GM12878 (cell line): ENCODE measurements around the gene DDX21. TPM values are rescaled to one million over a fixed set of nuclear protein-coding genes. Genes with fewer than 3 reads are reported as not detected.

ENCODE experiments used
- ATAC-seq: fragments of 200-7000 bp; cut with Tn5 transposase; 3 replicates; pipeline ENCODE4 v1.9.1; 2020; ENCODE audit warnings: mild to moderate bottlenecking, moderate library complexity
- BruUV-seq: library from RNA; stranded (reverse); fragments of 400-500 nt; replicated peaks from 2 replicates; lab custom pipeline; 2021; lab: Mats Ljungman, UMichigan
- CTCF ChIA-PET: fragments of 300-600 bp; sonication (Branson Sonifier 250); formaldehyde crosslinking; extraction: SDS; loops from one replicate; lab custom pipeline; 2021; ENCODE audit warnings: inconsistent platforms; lab: Yijun Ruan, JAX
- POLR2A ChIA-PET: fragments of 350-600 bp; formaldehyde crosslinking; extraction: SDS; loops from one replicate; lab custom pipeline; 2021; ENCODE audit warnings: inconsistent platforms; lab: Charles Lee
- RAD21 ChIA-PET: fragments of 300-600 bp; sonication (Branson Sonifier 250); formaldehyde crosslinking; loops from one replicate; lab custom pipeline; 2023; ENCODE audit warnings: antibody characterized with exemption; ENCODE audit not compliant: unreplicated experiment; lab: Charles Lee
- SMC1A ChIA-PET: fragments of 300-600 bp; sonication (Branson Sonifier 250); formaldehyde crosslinking; loops from one replicate; lab custom pipeline; 2023; ENCODE audit not compliant: unreplicated experiment, uncharacterized antibody; lab: Charles Lee
- DNase-seq: peaks from one replicate; pipeline ENCODE4 v3.0.0-alpha.2; 2011; ENCODE audit warnings: low read depth, low spot score
- FAIRE-seq: peaks from 3 replicates; lab custom pipeline; 2011; peaks lifted over from hg19 to GRCh38; lab: Jason Lieb, UNC
- H2AFZ ChIP-seq: 2 replicates; pipeline ENCODE4 v1.6.0; 2011; ENCODE audit warnings: low read depth, low read length, control low read depth; ENCODE audit not compliant: control insufficient read depth
- H3K27ac ChIP-seq: 2 replicates; pipeline ENCODE4 v1.5.1; 2011; ENCODE audit warnings: control low read depth; ENCODE audit not compliant: control insufficient read depth, insufficient read depth
- H3K27me3 ChIP-seq, 2 experiments: replicated peaks in 1 of 2; 2 replicates each; pipeline versions ENCODE4 v1.6.0 to v1.6.1; 2011; ENCODE audit warnings: low read length in 1 of 2; ENCODE audit not compliant: control insufficient read depth in 2 of 2, insufficient read depth in 2 of 2
- H3K36me3 ChIP-seq, 2 experiments: 2 replicates each; pipeline ENCODE4 v1.5.1; 2011; ENCODE audit warnings: low read length in 1 of 2; ENCODE audit not compliant: control insufficient read depth in 2 of 2, insufficient read depth in 2 of 2
- H3K4me1 ChIP-seq: 2 replicates; pipeline ENCODE4 v1.6.1; 2011; ENCODE audit warnings: mild to moderate bottlenecking, low read length, moderate library complexity, mixed read lengths; ENCODE audit not compliant: control insufficient read depth, insufficient read depth
- H3K4me2 ChIP-seq: 2 replicates; pipeline ENCODE4 v1.6.0; 2011; ENCODE audit warnings: control low read depth; ENCODE audit not compliant: control insufficient read depth, insufficient read depth
- H3K4me3 ChIP-seq: fragments of 200-600 bp; sonication (generic); 2 replicates; pipeline ENCODE4 v1.5.1; 2016
- H3K79me2 ChIP-seq: 2 replicates; pipeline ENCODE4 v1.6.0; 2011; ENCODE audit warnings: low read length; ENCODE audit not compliant: control insufficient read depth, insufficient read depth
- H3K9ac ChIP-seq: 2 replicates; pipeline ENCODE4 v1.8.0; 2011; ENCODE audit warnings: low read length, control low read depth, mixed read lengths; ENCODE audit not compliant: control insufficient read depth, insufficient read depth
- H3K9me3 ChIP-seq: replicated peaks from 3 replicates; pipeline ENCODE4 v1.5.1; 2011; ENCODE audit warnings: mild to moderate bottlenecking, low read length; ENCODE audit not compliant: control insufficient read depth, insufficient read depth
- H4K20me1 ChIP-seq: 2 replicates; pipeline ENCODE4 v1.6.0; 2011; ENCODE audit not compliant: control insufficient read depth, insufficient read depth
- CHD1 ChIP-seq: IDR thresholded peaks from 2 replicates; pipeline ENCODE4 v1.6.1; 2012; ENCODE audit warnings: low read depth, low read length, improper control_type of control experiment
- CHD2 ChIP-seq: IDR thresholded peaks from 2 replicates; pipeline ENCODE4 v1.6.1; 2011; ENCODE audit warnings: low read depth, low read length, improper control_type of control experiment, borderline replicate concordance
- CREM ChIP-seq: IDR thresholded peaks from 2 replicates; pipeline ENCODE4 v1.6.1; 2014; ENCODE audit warnings: antibody characterized with exemption, low read depth
- EP300 ChIP-seq, 2 experiments: fragments of 150-350 bp in 1 of 2; IDR thresholded peaks; 2 replicates each; pipeline ENCODE4 v1.6.1; 2011 to 2012; ENCODE audit warnings: low read depth in 2 of 2, low read length in 2 of 2, borderline replicate concordance in 1 of 2, improper control_type of control experiment in 1 of 2, inconsistent platforms in 1 of 2; ENCODE audit not compliant: control insufficient read depth in 1 of 2
- GATAD2B ChIP-seq: fragments of 450-650 bp; conservative IDR thresholded peaks from 2 replicates; pipeline ENCODE4 v1.6.1; 2017; ENCODE audit warnings: low read depth, mild to moderate bottlenecking, moderate library complexity
- KDM1A ChIP-seq: fragments of 200-600 bp; sonication (generic); IDR thresholded peaks from 2 replicates; pipeline ENCODE4 v1.6.1; 2016; ENCODE audit warnings: borderline replicate concordance
- LARP7 ChIP-seq: fragments of 450-650 bp; IDR thresholded peaks from 2 replicates; pipeline ENCODE4 v1.6.1; 2017; ENCODE audit warnings: mild to moderate bottlenecking
- MEF2B ChIP-seq: fragments of 450-650 bp; IDR thresholded peaks from 2 replicates; pipeline ENCODE4 v1.6.1; 2018; ENCODE audit warnings: mild to moderate bottlenecking, moderate library complexity; ENCODE audit not compliant: partially characterized antibody, poor library complexity, severe bottlenecking
- MXI1 ChIP-seq: fragments of 150-350 bp; IDR thresholded peaks from 2 replicates; pipeline ENCODE4 v1.6.1; 2011; ENCODE audit warnings: low read depth, mild to moderate bottlenecking, inconsistent platforms, low read length, improper control_type of control experiment
- NFYB ChIP-seq: IDR thresholded peaks from 2 replicates; pipeline ENCODE4 v1.6.1; 2011; ENCODE audit warnings: low read depth, mild to moderate bottlenecking, low read length, improper control_type of control experiment, moderate library complexity; ENCODE audit not compliant: insufficient read depth
- POU2F2 ChIP-seq: IDR thresholded peaks from 3 replicates; pipeline ENCODE4 v1.6.1; 2011; ENCODE audit warnings: low read depth, mild to moderate bottlenecking, low read length, borderline replicate concordance
- RELA ChIP-seq: fragments of 450-650 bp; IDR thresholded peaks from 2 replicates; pipeline ENCODE4 v1.8.0; 2014; ENCODE audit warnings: borderline replicate concordance; ENCODE audit not compliant: partially characterized antibody
- RFX5 ChIP-seq: IDR thresholded peaks from 2 replicates; pipeline ENCODE4 v1.6.1; 2011; ENCODE audit warnings: low read depth, low read length, improper control_type of control experiment
- STAT3 ChIP-seq: IDR thresholded peaks from 2 replicates; pipeline ENCODE4 v1.6.1; 2011; ENCODE audit warnings: low read depth, low read length, improper control_type of control experiment
- YY1 ChIP-seq: IDR thresholded peaks from 2 replicates; pipeline ENCODE4 v1.6.1; 2011; ENCODE audit warnings: low read depth, mild to moderate bottlenecking, low read length
- ZNF217 ChIP-seq: fragments of 450-650 bp; IDR thresholded peaks from 2 replicates; pipeline ENCODE4 v1.6.1; 2017; ENCODE audit warnings: antibody characterized with exemption, mild to moderate bottlenecking
- WGBS: methylation state at CpG from one replicate; pipeline ENCODE4 v1.1.6; 2016; ENCODE audit warnings: low lambda C conversion rate; ENCODE audit not compliant: insufficient replicate concordance, insufficient coverage; ENCODE audit errors: missing lambda C conversion rate; 5-methylcytosine and 5-hydroxymethylcytosine counted together
- in situ Hi-C: fragments of 300-500 bp; cut with MboI; formaldehyde crosslinking; loops from 9 replicates; pipeline ENCODE4 v1.14.3; 2018; ENCODE audit warnings: mixed read lengths
- intact Hi-C: fragments of 100-400 bp; cut with micrococcal nuclease; formaldehyde crosslinking; loops from one replicate; pipeline ENCODE4 v1.14.2; 2022; ENCODE audit not compliant: unreplicated experiment
- polyA plus RNA-seq, 11 experiments: library from polyadenylated mRNA; depleted of rRNA in 4 of 11; unstranded in 6 of 11; stranded (reverse) in 5 of 11; fragments of >200 nt; fragmentation: Nextera tagmentation in 4 of 11; fragmentation: Illumina TruSeq in 1 of 11; extraction: Ambion mirVana in 4 of 11; extraction: Trizol in 1 of 11; gene quantifications; 1 replicate in 1 of 11; 2 replicates in 10 of 11; pipeline versions ENCODE4 v1.2.1 to v1.2.3, GENCODE V29; 2011 to 2016; ENCODE audit warnings: inconsistent platforms in 2 of 11, missing spikeins in 2 of 11, low read depth in 1 of 11
- total RNA-seq, 4 experiments: library from RNA; depleted of rRNA in 3 of 4; stranded (reverse); fragments of >200 nt in 3 of 4; fragmentation: Illumina TruSeq in 1 of 4; extraction: Trizol in 1 of 4; gene quantifications; 2 replicates each; pipeline versions ENCODE4 v1.2.1 to v1.2.3, GENCODE V29; 2013 to 2021
- TF ChIP-seq, protein P1 (sequence below): IDR thresholded peaks from 2 replicates; pipeline ENCODE4 v1.6.1; 2012; ENCODE audit warnings: low read length, inconsistent platforms
- TF ChIP-seq, protein P2 (sequence below): fragments of 450-650 bp; formaldehyde crosslinking; IDR thresholded peaks from 2 replicates; pipeline ENCODE4 v1.4.0; 2022; ENCODE audit warnings: mild to moderate bottlenecking, moderate library complexity

The DDX21 gene
- total and polyA plus RNA-seq, 10 of the 15 experiments (the other 5 are each of a cell fraction or from before 2014, with no cell fraction given), result 41.1 to 182 (median 116) TPM

DNA sequence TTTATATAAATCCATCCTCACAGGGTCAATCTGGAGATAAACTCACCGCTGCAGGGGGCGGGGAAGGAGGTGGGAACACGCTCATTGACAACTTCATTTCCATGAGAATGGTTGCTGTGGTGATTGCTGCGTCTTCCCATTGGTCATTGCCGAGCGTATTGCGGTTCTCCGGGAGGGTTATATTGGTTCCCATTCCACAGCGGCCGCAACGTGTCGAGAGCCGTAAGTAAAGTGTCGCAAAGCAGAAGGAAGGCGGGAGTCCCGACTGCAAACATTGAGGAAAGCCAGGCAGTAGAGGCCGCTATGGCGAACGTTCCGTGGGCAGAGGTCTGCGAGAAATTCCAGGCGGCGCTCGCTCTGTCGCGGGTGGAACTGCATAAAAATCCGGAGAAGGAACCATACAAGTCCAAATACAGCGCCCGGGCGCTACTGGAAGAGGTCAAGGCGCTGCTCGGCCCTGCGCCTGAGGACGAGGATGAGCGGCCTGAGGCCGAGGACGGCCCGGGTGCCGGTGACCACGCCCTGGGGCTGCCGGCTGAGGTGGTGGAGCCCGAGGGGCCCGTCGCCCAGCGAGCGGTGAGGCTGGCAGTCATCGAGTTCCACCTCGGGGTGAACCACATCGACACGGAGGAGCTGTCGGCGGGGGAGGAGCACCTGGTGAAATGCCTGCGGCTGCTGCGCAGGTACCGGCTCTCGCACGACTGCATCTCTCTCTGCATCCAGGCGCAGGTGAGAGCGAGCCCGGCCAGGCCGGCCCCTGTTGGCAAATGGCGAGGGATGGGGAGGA is 32.8 kb downstream of the DDX21 start, which contains the start of gene KIFBP:
KIFBP (plus strand) TSS at position 274 of the 787 bp plus-strand sequence; CDS start at position 304, 30 bp downstream.
- Histone ChIP-seq H3K27me3 (no peaks in the 10 kb centered on the region), H3K36me3 (peaks cover 0 to 12% of the 10 kb centered on the region in 2 experiments), H3K9me3 (no peaks in the 10 kb centered on the region), H2AFZ (peak within 1 kb of the TSS; percentile 89), H3K9ac (peak within 1 kb of the TSS; percentile 80), H3K4me1 (peaks cover 7% of the 10 kb centered on the region), H3K4me3 (peak within 1 kb of the TSS; percentile 86), H3K4me2 (peak within 1 kb of the TSS; percentile 95), H3K79me2 (peaks cover 19% of the 10 kb centered on the region), H4K20me1 (no peaks in the 10 kb centered on the region), H3K27ac (peak within 1 kb of the TSS; percentile 70)
- SMC1A ChIA-PET, result interaction anchor here (1.1 to 2.1 kb wide), 4 partner anchors 20 to 110 kb away, joined by 3 to 10 read pairs (median 4); no protein-coding TSS in a partner anchor
- in situ Hi-C loops, result no loop called here
- POLR2A ChIA-PET, result interaction anchor here (0.6 to 1.3 kb wide), 3 partner anchors 29 to 115 kb away, joined by 3 to 8 read pairs (median 5); no protein-coding TSS in a partner anchor
- RAD21 ChIA-PET, result interaction anchor here (1.0 to 1.4 kb wide), 9 partner anchors 16 to 115 kb away, joined by 3 to 6 read pairs (median 4); no protein-coding TSS in a partner anchor
- peak; percentile 89 for DNase-seq
- CTCF ChIA-PET, result interaction anchor here (0.8 to 2.0 kb wide), 13 partner anchors 10 to 420 kb away, joined by 3 to 10 read pairs (median 4); partner anchors contain the start of gene DDX21
- TSS peak; percentile 64 for BruUV-seq
- FAIRE-seq, result peak; percentile 98
- WGBS, result under 1% methylated on average over 62 of the region's 62 CpGs
- peak; percentile 86 for ATAC-seq
- intact Hi-C loops, result loop anchor here (1.0 kb wide), 1 partner anchor 234 kb away; no protein-coding TSS in a partner anchor
- TF ChIP-seq KDM1A (no peak), CREM (peak; percentile 82), STAT3 (no peak), CHD1 (no peak), POU2F2 (peak; percentile 70; the same call in 1 of the 3 replicates), ZNF217 (no peak), RFX5 (peak; percentile 16; the same call in 1 of the 2 replicates), MEF2B (no peak), MXI1 (peak; percentile 90), EP300 (IDR thresholded peaks at IDR 0.05; ENCODE audit: borderline replicate concordance in 1 of 2, control insufficient read depth in 1 of 2, low read depth in 2 of 2, low read length in 2 of 2) (0 out of 4 replicates have a peak, but pooled peaks of 1 of the 2 experiments have one; percentile 24), YY1 (peak; percentile 81; the same call in 1 of the 2 replicates), RELA (peak; percentile 51), CHD2 (peak; percentile 48; the same call in 1 of the 2 replicates), NFYB (peak; percentile 96), LARP7 (peak; percentile 89), GATAD2B (peak; percentile 78; the same call in 1 of the 2 replicates)
- TF ChIP-seq, protein P1, sequence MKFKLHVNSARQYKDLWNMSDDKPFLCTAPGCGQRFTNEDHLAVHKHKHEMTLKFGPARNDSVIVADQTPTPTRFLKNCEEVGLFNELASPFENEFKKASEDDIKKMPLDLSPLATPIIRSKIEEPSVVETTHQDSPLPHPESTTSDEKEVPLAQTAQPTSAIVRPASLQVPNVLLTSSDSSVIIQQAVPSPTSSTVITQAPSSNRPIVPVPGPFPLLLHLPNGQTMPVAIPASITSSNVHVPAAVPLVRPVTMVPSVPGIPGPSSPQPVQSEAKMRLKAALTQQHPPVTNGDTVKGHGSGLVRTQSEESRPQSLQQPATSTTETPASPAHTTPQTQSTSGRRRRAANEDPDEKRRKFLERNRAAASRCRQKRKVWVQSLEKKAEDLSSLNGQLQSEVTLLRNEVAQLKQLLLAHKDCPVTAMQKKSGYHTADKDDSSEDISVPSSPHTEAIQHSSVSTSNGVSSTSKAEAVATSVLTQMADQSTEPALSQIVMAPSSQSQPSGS, result no peak
- TF ChIP-seq, protein P2, sequence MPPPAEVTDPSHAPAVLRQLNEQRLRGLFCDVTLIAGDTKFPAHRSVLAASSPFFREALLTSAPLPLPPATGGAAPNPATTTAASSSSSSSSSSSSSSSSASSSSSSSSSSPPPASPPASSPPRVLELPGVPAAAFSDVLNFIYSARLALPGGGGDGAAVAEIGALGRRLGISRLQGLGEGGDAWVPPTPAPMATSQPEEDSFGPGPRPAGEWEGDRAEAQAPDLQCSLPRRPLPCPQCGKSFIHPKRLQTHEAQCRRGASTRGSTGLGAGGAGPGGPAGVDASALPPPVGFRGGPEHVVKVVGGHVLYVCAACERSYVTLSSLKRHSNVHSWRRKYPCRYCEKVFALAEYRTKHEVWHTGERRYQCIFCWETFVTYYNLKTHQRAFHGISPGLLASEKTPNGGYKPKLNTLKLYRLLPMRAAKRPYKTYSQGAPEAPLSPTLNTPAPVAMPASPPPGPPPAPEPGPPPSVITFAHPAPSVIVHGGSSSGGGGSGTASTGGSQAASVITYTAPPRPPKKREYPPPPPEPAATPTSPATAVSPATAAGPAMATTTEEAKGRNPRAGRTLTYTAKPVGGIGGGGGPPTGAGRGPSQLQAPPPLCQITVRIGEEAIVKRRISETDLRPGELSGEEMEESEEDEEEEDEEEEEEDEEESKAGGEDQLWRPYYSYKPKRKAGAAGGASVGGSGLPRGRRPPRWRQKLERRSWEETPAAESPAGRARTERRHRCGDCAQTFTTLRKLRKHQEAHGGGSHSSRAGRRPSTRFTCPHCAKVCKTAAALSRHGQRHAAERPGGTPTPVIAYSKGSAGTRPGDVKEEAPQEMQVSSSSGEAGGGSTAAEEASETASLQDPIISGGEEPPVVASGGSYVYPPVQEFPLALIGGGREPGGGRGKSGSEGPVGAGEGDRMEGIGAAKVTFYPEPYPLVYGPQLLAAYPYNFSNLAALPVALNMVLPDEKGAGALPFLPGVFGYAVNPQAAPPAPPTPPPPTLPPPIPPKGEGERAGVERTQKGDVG, result no peak
